K562 (cell line): Measurements from ENCODE around the gene PLXNA2. TPM values are rescaled to one million over a fixed set of nuclear protein-coding genes. Genes with fewer than 3 reads are reported as not detected.

Experiments
- ATAC-seq: fragments of 200-7000 bp; cut with Tn5 transposase; 3 replicates; pipeline ENCODE4 v1.9.1; 2020; ENCODE audit warnings: moderate library complexity
- BruUV-seq: library from RNA; stranded (reverse); fragments of 400-500 nt; replicated peaks from 2 replicates; lab custom pipeline; 2021; lab: Mats Ljungman, UMichigan
- CTCF ChIA-PET: fragments of 300-600 bp; formaldehyde crosslinking; extraction: SDS; loops from one replicate; lab custom pipeline; 2021; ENCODE audit warnings: low intra/inter-chr PET ratio; lab: Yijun Ruan, JAX
- POLR2A ChIA-PET: fragments of 300-600, 350-650 bp; sonication (Branson Sonifier 250); formaldehyde crosslinking; extraction: SDS; loops from one replicate; lab custom pipeline; 2021; ENCODE audit warnings: antibody characterized with exemption, inconsistent platforms; lab: Yijun Ruan, JAX
- DNase-seq, 4 experiments: peaks; one replicate each; pipeline versions ENCODE4 v3.0.0 to v3.0.0-alpha.2; 2011 to 2018; ENCODE audit warnings: low spot score in 3 of 4, mixed read lengths in 3 of 4; ENCODE audit errors: extremely low read depth in 1 of 4
- FAIRE-seq: peaks from 2 replicates; lab custom pipeline; 2011; peaks lifted over from hg19 to GRCh38; lab: Jason Lieb, UNC
- H2AFZ ChIP-seq: 2 replicates; pipeline ENCODE4 v1.6.0; 2011; ENCODE audit warnings: low read depth, low read length, control low read depth, inconsistent platforms
- H3K27ac ChIP-seq: fragments of 200-600 bp; 3 replicates; pipeline ENCODE4 v1.8.0; 2011; ENCODE audit warnings: low read depth, mild to moderate bottlenecking, control low read depth, inconsistent platforms, low read length, moderate library complexity, mixed read lengths; ENCODE audit errors: extremely low read depth
- H3K27me3 ChIP-seq, 2 experiments: fragments of 300-600 bp in 1 of 2; 2 replicates in 1 of 2; 3 replicates in 1 of 2; pipeline versions ENCODE4 v1.6.0 to v1.8.0; 2011; ENCODE audit warnings: inconsistent platforms in 2 of 2, low read length in 2 of 2, mild to moderate bottlenecking in 1 of 2, mixed read lengths in 1 of 2, moderate library complexity in 1 of 2; ENCODE audit not compliant: control insufficient read depth in 2 of 2, insufficient read depth in 2 of 2
- H3K36me3 ChIP-seq: fragments of 300-600 bp; 3 replicates; pipeline ENCODE4 v1.8.0; 2011; ENCODE audit warnings: mild to moderate bottlenecking, low read length, inconsistent platforms; ENCODE audit not compliant: control insufficient read depth, insufficient read depth
- H3K4me1 ChIP-seq, 2 experiments: fragments of 200-600 bp in 1 of 2; replicated peaks in 1 of 2; 2 replicates in 1 of 2; 3 replicates in 1 of 2; pipeline versions ENCODE4 v1.5.1 to v1.8.0; 2011; ENCODE audit warnings: inconsistent platforms in 2 of 2, low read length in 2 of 2, mild to moderate bottlenecking in 1 of 2, mixed read lengths in 1 of 2, moderate library complexity in 1 of 2; ENCODE audit not compliant: control insufficient read depth in 2 of 2, insufficient read depth in 2 of 2
- H3K4me2 ChIP-seq: 2 replicates; pipeline ENCODE4 v1.6.1; 2011; ENCODE audit warnings: low read length, control low read depth, inconsistent platforms, mixed read lengths; ENCODE audit not compliant: insufficient read depth
- H3K4me3 ChIP-seq: fragments of 200-600 bp; sonication (generic), shearing (Covaris generic); 2 replicates; pipeline ENCODE4 v1.5.1; 2016; ENCODE audit warnings: control low read depth, inconsistent platforms
- H3K79me2 ChIP-seq: fragments of 200-600 bp; 3 replicates; pipeline ENCODE4 v1.8.0; 2011; ENCODE audit warnings: low read length, inconsistent platforms; ENCODE audit not compliant: control insufficient read depth, insufficient read depth
- H3K9ac ChIP-seq, 2 experiments: 2 replicates each; pipeline versions ENCODE4 v1.6.0 to v1.6.1; 2011; ENCODE audit warnings: low read depth in 2 of 2, low read length in 2 of 2, control low read depth in 1 of 2, inconsistent platforms in 1 of 2, mild to moderate bottlenecking in 1 of 2, mixed read lengths in 1 of 2; ENCODE audit not compliant: insufficient read depth in 1 of 2
- H3K9me1 ChIP-seq: one replicate; pipeline ENCODE4 v1.6.0; 2011; ENCODE audit warnings: inconsistent platforms, mild to moderate bottlenecking, low read length, moderate library complexity; ENCODE audit not compliant: control insufficient read depth, insufficient read depth
- H3K9me3 ChIP-seq: replicated peaks from 2 replicates; pipeline ENCODE4 v1.5.1; 2011; ENCODE audit warnings: low read depth, low read length, inconsistent platforms; ENCODE audit not compliant: control insufficient read depth, insufficient read depth
- H4K20me1 ChIP-seq: replicated peaks from 2 replicates; pipeline ENCODE4 v1.6.1; 2011; ENCODE audit warnings: low read length, inconsistent platforms, mixed read lengths; ENCODE audit not compliant: control insufficient read depth, insufficient read depth
- ILK ChIP-seq: fragments of 450-650 bp; IDR thresholded peaks from 2 replicates; pipeline ENCODE4 v1.6.1; 2016; ENCODE audit warnings: missing genetic modification characterization, low read depth, mild to moderate bottlenecking, missing compliant biosample characterization, moderate library complexity, borderline replicate concordance
- KLF13 ChIP-seq: fragments of 450-650 bp; IDR thresholded peaks from 2 replicates; pipeline ENCODE4 v1.6.1; 2016; ENCODE audit warnings: missing genetic modification characterization, low read depth, mild to moderate bottlenecking, missing compliant biosample characterization, moderate library complexity, borderline replicate concordance
- NFYB ChIP-seq: IDR thresholded peaks from 2 replicates; pipeline ENCODE4 v1.6.1; 2011; ENCODE audit warnings: mild to moderate bottlenecking, moderate library complexity; ENCODE audit not compliant: insufficient read length; ENCODE audit errors: extremely low read depth
- POLR2H ChIP-seq: IDR thresholded peaks from 2 replicates; pipeline ENCODE4 v1.6.1; 2016; ENCODE audit warnings: missing genetic modification characterization, low read depth, mild to moderate bottlenecking, control low read depth, missing compliant biosample characterization, moderate library complexity
- POU5F1 ChIP-seq: fragments of 150-350 bp; IDR thresholded peaks from 2 replicates; pipeline ENCODE4 v1.6.1; 2014; ENCODE audit warnings: borderline replicate concordance, low read length, low read depth, mild to moderate bottlenecking; ENCODE audit not compliant: partially characterized antibody
- RAD21 ChIP-seq, 2 experiments: fragments of 250-450 bp in 1 of 2; fragments of 450-650 bp in 1 of 2; sonication (Bioruptor Pico) in 1 of 2; formaldehyde crosslinking in 1 of 2; IDR thresholded peaks in 1 of 2; conservative IDR thresholded peaks in 1 of 2; 2 replicates each; pipeline versions ENCODE4 v1.4.0 to v1.8.0; 2020 to 2022; ENCODE audit warnings: mild to moderate bottlenecking in 2 of 2, moderate library complexity in 1 of 2
- STAG1 ChIP-seq: sonication (generic); formaldehyde crosslinking; IDR thresholded peaks from 2 replicates; pipeline ENCODE4 v1.5.0; 2020; ENCODE audit warnings: missing genetic modification reagents, borderline replicate concordance
- THRB ChIP-seq: fragments of 450-650 bp; formaldehyde crosslinking; conservative IDR thresholded peaks from 2 replicates; pipeline ENCODE4 v1.4.0; 2022; ENCODE audit warnings: mild to moderate bottlenecking, missing genetic modification characterization
- WGBS: fragments of 100-300 bp; shearing (Covaris generic); methylation state at CpG from one replicate; pipeline ENCODE4 v1.1.6; 2016; ENCODE audit warnings: low coverage, mixed read lengths; ENCODE audit not compliant: insufficient coverage; ENCODE audit errors: missing lambda C conversion rate; 5-methylcytosine and 5-hydroxymethylcytosine counted together
- in situ Hi-C: fragments of 300-500 bp; cut with MboI; formaldehyde crosslinking; loops from 4 replicates; pipeline ENCODE4 v1.15.0; 2018; ENCODE audit warnings: inconsistent platforms, mixed read lengths
- intact Hi-C: fragments of 100-400 bp; cut with micrococcal nuclease; formaldehyde crosslinking; loops from 2 replicates; pipeline ENCODE4 v1.14.2; 2022
- polyA plus RNA-seq, 8 experiments: library from polyadenylated mRNA; depleted of rRNA in 4 of 8; stranded (reverse) in 5 of 8; unstranded in 3 of 8; fragments of >200 nt; fragmentation: Nextera tagmentation in 2 of 8; fragmentation: Illumina TruSeq in 1 of 8; extraction: Ambion mirVana in 2 of 8; extraction: Trizol in 1 of 8; gene quantifications; 2 replicates each; pipeline versions ENCODE4 v1.2.1 to v1.2.3, GENCODE V29; 2011 to 2014; ENCODE audit warnings: inconsistent platforms in 1 of 8, missing spikeins in 1 of 8
- total RNA-seq, 7 experiments: library from RNA; depleted of rRNA in 6 of 7; stranded (reverse); fragments of >200 nt in 6 of 7; fragmentation: Illumina TruSeq in 2 of 7; extraction: Trizol in 2 of 7; gene quantifications; 2 replicates each; pipeline versions ENCODE4 v1.2.1 to v1.2.3, GENCODE V29; 2011 to 2021; ENCODE audit warnings: low replicate concordance in 1 of 7
- TF ChIP-seq, protein P1 (sequence below), 3 experiments: IDR thresholded peaks in 2 of 3; conservative IDR thresholded peaks in 1 of 3; 2 replicates each; pipeline ENCODE4 v1.5.1; 2011 to 2012; ENCODE audit warnings: low read length in 3 of 3, mild to moderate bottlenecking in 3 of 3, control low read depth in 2 of 3, improper control_type of control experiment in 1 of 3, inconsistent platforms in 1 of 3, low read depth in 1 of 3, mixed read lengths in 1 of 3, moderate library complexity in 1 of 3; ENCODE audit not compliant: insufficient read depth in 2 of 3

Gene PLXNA2
- total and polyA plus RNA-seq, 9 of the 15 experiments (the other 6 are each of a cell fraction or from before 2014, with no cell fraction given) = 0.01 to 1.3 (median 0.32) TPM

DNA sequence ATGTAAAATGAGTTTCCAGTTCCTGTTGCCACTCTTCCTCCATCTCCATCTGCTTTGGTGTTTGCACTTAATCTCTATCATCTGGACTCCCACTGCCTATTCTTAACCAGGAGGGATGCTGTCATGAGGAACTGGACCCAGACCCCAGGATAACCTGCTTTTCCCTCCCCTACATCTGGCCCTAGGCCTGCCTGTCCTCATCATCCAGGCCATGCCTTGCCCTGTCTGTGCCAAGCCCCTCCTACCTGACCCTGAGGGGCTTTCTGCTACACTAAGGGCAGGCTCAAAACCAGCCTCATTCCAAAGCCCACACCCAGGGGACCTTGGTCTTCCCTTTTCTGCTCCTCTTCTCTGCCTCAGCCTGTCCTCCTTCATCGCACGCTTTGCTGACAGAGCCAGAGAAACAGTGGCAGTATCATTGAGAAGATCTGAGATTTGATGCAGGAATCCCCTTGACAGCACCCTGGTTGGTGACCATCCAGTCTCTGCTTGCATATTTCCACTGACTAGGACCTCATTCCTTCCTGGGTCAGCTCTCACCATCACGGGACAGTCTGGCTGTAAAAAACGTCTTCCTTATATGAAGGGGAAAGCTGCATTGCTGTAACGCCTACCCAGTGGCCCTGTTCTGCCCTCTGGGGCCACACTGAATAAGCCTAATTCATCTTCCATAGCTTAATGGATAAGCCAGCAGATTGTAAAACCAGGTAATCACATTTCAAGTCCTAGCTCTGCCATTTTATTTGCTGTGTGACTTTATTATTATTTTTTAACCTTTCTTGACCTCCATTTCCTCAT, 38.8 kb downstream of the PLXNA2 start:
- ATAC-seq (no peak), DNase-seq (no peak)
- Histone ChIP-seq H3K9me3 (no peaks in the 10 kb centered on the region), H2AFZ (no peak overlapping the region), H3K27me3 (no peaks in the 10 kb centered on the region)
- TF ChIP-seq ILK (tag) (no peak), KLF13 (tag) (0 out of 2 replicates have a peak, but pooled peaks have one; percentile 18)
- TF ChIP-seq, all 486 proteins: peak for 1
- no peaks in the 10 kb centered on the region for H3K9me1 ChIP-seq
- no peak for FAIRE-seq
- H3K27ac ChIP-seq = no peak overlapping the region
- no TSS peak for BruUV-seq
- ChIA-PET CTCF (no interaction called here), POLR2A (interaction anchor here (0.8 to 1.7 kb wide), 4 partner anchors 11 to 44 kb away, joined by 3 to 6 read pairs (median 4); no protein-coding TSS in a partner anchor)
- in situ Hi-C loops (no loop called here), intact Hi-C loops (no loop called here)
- H3K9ac ChIP-seq = no peak overlapping the region; a peak in 1 of 4 replicates
- no peak overlapping the region for H3K4me2 ChIP-seq
- WGBS = 41% methylated on average over 5 of the region's 5 CpGs
- H4K20me1 ChIP-seq = no peaks in the 10 kb centered on the region
- peaks cover 3 to 13% of the 10 kb centered on the region in 2 experiments; a peak in 4 of 5 replicates for H3K4me1 ChIP-seq
- no peaks in the 10 kb centered on the region for H3K36me3 ChIP-seq
- H3K4me3 ChIP-seq = no peak overlapping the region
- H3K79me2 ChIP-seq = no peaks in the 10 kb centered on the region

- no peak overlapping the region for H2AFZ ChIP-seq
- no TSS peak for BruUV-seq
- no peaks in the 10 kb centered on the region for H3K9me3 ChIP-seq
- H3K9me1 ChIP-seq = no peaks in the 10 kb centered on the region
- ChIA-PET POLR2A (interaction anchor here (0.9 to 1.1 kb wide), 2 partner anchors 15 to 43 kb away, joined by 3 read pairs; no protein-coding TSS in a partner anchor), CTCF (no interaction called here)
- no peak overlapping the region for H3K4me2 ChIP-seq
- no peaks in the 10 kb centered on the region for H3K36me3 ChIP-seq
- H3K4me3 ChIP-seq = no peak overlapping the region
- H3K79me2 ChIP-seq = no peaks in the 10 kb centered on the region
- H3K27me3 ChIP-seq = no peaks in the 10 kb centered on the region
- in situ Hi-C loops (no loop called here), intact Hi-C loops (no loop called here)
- H4K20me1 ChIP-seq = no peaks in the 10 kb centered on the region
- 20% methylated on average over 2 of the region's 2 CpGs for WGBS
- DNase-seq = no peak
- H3K9ac ChIP-seq = no peak overlapping the region
- no peak overlapping the region for H3K27ac ChIP-seq
- peak; percentile 45 for ATAC-seq
- peaks cover 0 to 13% of the 10 kb centered on the region in 2 experiments; a peak in 4 of 5 replicates for H3K4me1 ChIP-seq
- no peak for FAIRE-seq
- TF ChIP-seq THRB (CRISPR knock-in tag) = no peak
- no peak for TF ChIP-seq STAG1 (CRISPR knock-in tag)
- TF ChIP-seq RAD21 (CRISPR knock-in tag; conservative IDR thresholded peaks at IDR 0.05 in 1 of 2, IDR thresholded peaks at IDR 0.05 in 1 of 2) = peak in 1 of 2 experiments; percentile 14; a peak in 1 of 4 replicates
- TF ChIP-seq, protein P1, sequence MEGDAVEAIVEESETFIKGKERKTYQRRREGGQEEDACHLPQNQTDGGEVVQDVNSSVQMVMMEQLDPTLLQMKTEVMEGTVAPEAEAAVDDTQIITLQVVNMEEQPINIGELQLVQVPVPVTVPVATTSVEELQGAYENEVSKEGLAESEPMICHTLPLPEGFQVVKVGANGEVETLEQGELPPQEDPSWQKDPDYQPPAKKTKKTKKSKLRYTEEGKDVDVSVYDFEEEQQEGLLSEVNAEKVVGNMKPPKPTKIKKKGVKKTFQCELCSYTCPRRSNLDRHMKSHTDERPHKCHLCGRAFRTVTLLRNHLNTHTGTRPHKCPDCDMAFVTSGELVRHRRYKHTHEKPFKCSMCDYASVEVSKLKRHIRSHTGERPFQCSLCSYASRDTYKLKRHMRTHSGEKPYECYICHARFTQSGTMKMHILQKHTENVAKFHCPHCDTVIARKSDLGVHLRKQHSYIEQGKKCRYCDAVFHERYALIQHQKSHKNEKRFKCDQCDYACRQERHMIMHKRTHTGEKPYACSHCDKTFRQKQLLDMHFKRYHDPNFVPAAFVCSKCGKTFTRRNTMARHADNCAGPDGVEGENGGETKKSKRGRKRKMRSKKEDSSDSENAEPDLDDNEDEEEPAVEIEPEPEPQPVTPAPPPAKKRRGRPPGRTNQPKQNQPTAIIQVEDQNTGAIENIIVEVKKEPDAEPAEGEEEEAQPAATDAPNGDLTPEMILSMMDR (IDR thresholded peaks at IDR 0.05 in 2 of 3, conservative IDR thresholded peaks at IDR 0.05 in 1 of 3; ENCODE audit: insufficient read depth in 2 of 3, low read depth in 1 of 3, low read length in 3 of 3) = peak in 1 of 3 experiments; percentile 10; a peak in 1 of 6 replicates
- TF ChIP-seq NFYB = no peak
- no peak for TF ChIP-seq POLR2H (tag)
- no peak for TF ChIP-seq POU5F1
These were observed 39.4 kb downstream of the PLXNA2 start for GRCh38 chr1:208204779-208205178.
